B cell (primary cell): ENCODE results near the gene NTHL1. TPM values are rescaled to one million over a fixed set of nuclear protein-coding genes. Genes with fewer than 3 reads are reported as not detected.

Experiments used
- ATAC-seq: fragments of 200-7000 bp; cut with Tn5 transposase; one replicate; pipeline ENCODE4 v1.10.0; 2021; ENCODE audit warnings: low read depth, mild to moderate bottlenecking, moderate number of reproducible peaks, moderate library complexity
- CTCF ChIA-PET: fragments of 350-600 bp; sonication (Branson Sonifier 250); formaldehyde crosslinking; loops from one replicate; lab custom pipeline; 2021; ENCODE audit warnings: antibody characterized with exemption, inconsistent platforms; lab: Charles Lee
- POLR2A ChIA-PET: fragments of 350-600 bp; sonication (Branson Sonifier 250); formaldehyde crosslinking; loops from one replicate; lab custom pipeline; 2021; ENCODE audit warnings: antibody characterized with exemption; lab: Charles Lee
- DNase-seq: peaks from one replicate; pipeline ENCODE4 v3.0.0; 2013
- H2AFZ ChIP-seq: 2 replicates; pipeline ENCODE4 v1.6.1; 2012; ENCODE audit warnings: mild to moderate bottlenecking, low read depth, low read length; ENCODE audit not compliant: insufficient read depth, poor library complexity, severe bottlenecking
- H3K27ac ChIP-seq, 2 donors: 1 replicate in 1 of 2; 2 replicates in 1 of 2; pipeline ENCODE4 v1.5.1; 2012 to 2013; ENCODE audit warnings: low read length in 2 of 2, mild to moderate bottlenecking in 2 of 2, moderate library complexity in 1 of 2
- H3K27me3 ChIP-seq, 4 experiments: fragments of 200-600 bp in 1 of 4; sonication (generic) in 1 of 4; replicated peaks in 1 of 4; 1 replicate in 2 of 4; 2 replicates in 2 of 4; pipeline versions ENCODE4 v1.6.1 to v1.7.0; 2013 to 2016; ENCODE audit warnings: low read length in 3 of 4, mild to moderate bottlenecking in 2 of 4, mixed read lengths in 1 of 4, moderate library complexity in 1 of 4; ENCODE audit not compliant: insufficient read depth in 4 of 4, control insufficient read depth in 3 of 4; ENCODE audit errors: control extremely low read depth in 1 of 4
- H3K36me3 ChIP-seq, 2 experiments: replicated peaks in 1 of 2; 1 replicate in 1 of 2; 2 replicates in 1 of 2; pipeline versions ENCODE4 v1.6.1 to v1.7.1; 2013; ENCODE audit warnings: low read length in 1 of 2; ENCODE audit not compliant: insufficient read depth in 2 of 2, control insufficient read depth in 1 of 2; ENCODE audit errors: control extremely low read depth in 1 of 2, extremely low read depth in 1 of 2
- H3K4me1 ChIP-seq, 2 donors: fragments of 200-600 bp in 1 of 2; sonication (generic) in 1 of 2; 1 replicate in 1 of 2; 2 replicates in 1 of 2; pipeline versions ENCODE4 v1.5.1 to v1.6.1; 2013 to 2017; ENCODE audit warnings: low read length in 2 of 2; ENCODE audit not compliant: control insufficient read depth in 2 of 2, insufficient read depth in 2 of 2
- H3K4me2 ChIP-seq: replicated peaks from 2 replicates; pipeline ENCODE3; 2012; ENCODE audit warnings: mild to moderate bottlenecking, low read depth, low read length; ENCODE audit not compliant: poor library complexity, severe bottlenecking
- H3K4me3 ChIP-seq, 5 experiments: fragments of 200-600 bp in 1 of 5; sonication (generic) in 1 of 5; 1 replicate in 3 of 5; 2 replicates in 2 of 5; pipeline versions ENCODE4 v1.5.1 to v1.7.0; 2011 to 2016; ENCODE audit warnings: low read length in 4 of 5, mild to moderate bottlenecking in 4 of 5, low read depth in 2 of 5, control low read depth in 1 of 5, moderate library complexity in 1 of 5; ENCODE audit not compliant: insufficient read depth in 1 of 5; ENCODE audit errors: control extremely low read depth in 1 of 5, extremely low read depth in 1 of 5
- H3K79me2 ChIP-seq: fragments of 200-600 bp; sonication (generic); one replicate; pipeline ENCODE4 v1.6.0; 2016; ENCODE audit warnings: low read length; ENCODE audit not compliant: control insufficient read depth, insufficient read depth
- H3K9ac ChIP-seq: fragments of 200-600 bp; sonication (generic); 2 replicates; pipeline ENCODE4 v1.6.1; 2017; ENCODE audit warnings: mild to moderate bottlenecking, low read length, moderate library complexity
- H3K9me3 ChIP-seq, 3 donors: one replicate each; pipeline versions ENCODE4 v1.6.1 to v1.7.1; 2013; ENCODE audit warnings: low read length in 2 of 3; ENCODE audit not compliant: control insufficient read depth in 2 of 3, insufficient read depth in 1 of 3; ENCODE audit errors: control extremely low read depth in 1 of 3
- H4K20me1 ChIP-seq: 2 replicates; pipeline ENCODE4 v1.6.0; 2012; ENCODE audit warnings: mild to moderate bottlenecking, low read length; ENCODE audit not compliant: insufficient read depth, control insufficient read depth, poor library complexity, severe bottlenecking
- H3K27ac Mint-ChIP-seq: one replicate; pipeline ENCODE4 v1.8.0; 2021; ENCODE audit warnings: mixed read lengths
- H3K27me3 Mint-ChIP-seq: one replicate; pipeline ENCODE4 v1.8.0; 2021; ENCODE audit warnings: mixed read lengths
- H3K4me1 Mint-ChIP-seq: one replicate; pipeline ENCODE4 v1.8.0; 2021; ENCODE audit warnings: mixed read lengths
- H3K4me3 Mint-ChIP-seq: one replicate; pipeline ENCODE4 v1.8.0; 2021; ENCODE audit warnings: mixed read lengths
- H3K9me3 Mint-ChIP-seq: one replicate; pipeline ENCODE4 v1.8.0; 2022; ENCODE audit warnings: mixed read lengths; ENCODE audit not compliant: insufficient read depth
- CTCF ChIP-seq: fragments of 200-600 bp; IDR thresholded peaks from one replicate; pipeline ENCODE4 v1.8.0; 2022; ENCODE audit warnings: antibody characterized with exemption, mild to moderate bottlenecking
- EZH2 ChIP-seq: IDR thresholded peaks from 2 replicates; pipeline ENCODE4 v1.6.1; 2012; ENCODE audit warnings: borderline replicate concordance, low read depth, mild to moderate bottlenecking, moderate library complexity, low read length; ENCODE audit not compliant: insufficient read depth, poor library complexity, severe bottlenecking
- WGBS: methylation state at CpG from one replicate; pipeline ENCODE4 v1.1.5; 2013; ENCODE audit warnings: missing lambda C conversion rate; ENCODE audit not compliant: insufficient coverage; 5-methylcytosine and 5-hydroxymethylcytosine counted together
- intact Hi-C: fragments of 100-400 bp; cut with micrococcal nuclease; formaldehyde crosslinking; loops from one replicate; pipeline ENCODE4 v1.10.0; 2022
- polyA plus RNA-seq: library from polyadenylated mRNA; depleted of rRNA; stranded (reverse); fragments of >200 nt; gene quantifications from 2 replicates; pipeline ENCODE4 v1.2.3, GENCODE V29; 2012
- total RNA-seq, 2 donors: library from RNA; stranded (reverse); fragments of 120-200 nt in 1 of 2; gene quantifications; 1 replicate in 1 of 2; 2 replicates in 1 of 2; pipeline versions ENCODE4 v1.2.3 to v1.2.4, GENCODE V29; 2013 to 2022

The NTHL1 gene
- total and polyA plus RNA-seq, 2 donors (not counting 1 experiment from before 2014, with no cell fraction given) = 17.5 to 27.6 TPM

DNA sequence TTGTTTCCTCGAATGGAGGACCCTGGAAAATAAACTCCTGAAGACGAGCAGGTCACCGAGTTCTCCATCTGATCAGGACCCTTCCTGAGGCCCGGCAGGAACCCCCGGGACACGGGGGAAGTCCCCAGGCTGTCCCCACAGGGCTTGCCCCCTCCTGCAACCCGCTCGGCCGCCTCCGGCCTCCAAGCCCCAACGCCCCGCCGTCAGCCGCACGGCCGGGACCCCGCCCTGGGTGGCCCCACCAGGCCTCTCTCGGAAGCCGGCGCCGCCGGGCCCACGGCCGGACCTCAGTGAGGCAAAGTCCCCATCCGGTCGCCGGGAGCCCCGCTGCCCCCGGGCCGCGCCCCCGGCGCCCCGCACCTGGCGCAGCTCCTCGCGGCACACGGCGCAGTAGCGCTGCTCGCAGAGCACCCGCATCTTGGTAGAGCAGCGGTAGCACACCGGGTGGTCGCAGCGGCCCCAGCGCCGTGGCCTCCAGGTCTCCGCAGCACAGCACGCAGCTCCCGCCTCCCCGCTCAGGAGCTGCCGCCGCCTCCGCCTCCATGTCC, 38.4 kb downstream of the NTHL1 start:
- Histone ChIP-seq H3K4me2 (peak overlapping the region; percentile 77), H2AFZ (peak overlapping the region; percentile 51), H3K9ac (peak overlapping the region; percentile 63), H3K27ac (peak overlapping the region in 1 of 2 donors; percentile 77), H3K9me3 (no peaks in the 10 kb centered on the region), H3K79me2 (peaks cover 58% of the 10 kb centered on the region), H3K27me3 (no peaks in the 10 kb centered on the region), H3K4me3 (peak overlapping the region; percentile 17 to 67 (median 54)), H3K4me1 (peaks cover 38 to 48% of the 10 kb centered on the region in 2 donors), H3K36me3 (peaks cover 0 to 6% of the 10 kb centered on the region in 2 experiments), H4K20me1 (peaks cover 50% of the 10 kb centered on the region)
- peak overlapping the region; percentile 82 for H3K4me3 Mint-ChIP-seq
- POLR2A ChIA-PET = interaction anchor here (1.1 to 1.5 kb wide), 3 partner anchors 18 to 146 kb away, joined by 3 to 5 read pairs (median 4); partner anchors contain the start of genes RPS2 and TRAF7
- peak; percentile 4 for ATAC-seq
- WGBS = under 1% methylated on average over 55 of the region's 55 CpGs
- H3K27ac Mint-ChIP-seq = peak overlapping the region; percentile 68
- peaks cover 43% of the 10 kb centered on the region for H3K4me1 Mint-ChIP-seq
- intact Hi-C loops = loop anchor here (1.0 to 2.0 kb wide), 7 partner anchors 14 to 146 kb away; partner anchors contain the start of genes GFER, NDUFB10, NTHL1 and RPS2
- DNase-seq = no peak
- H3K27me3 Mint-ChIP-seq = no peaks in the 10 kb centered on the region
- CTCF ChIA-PET = interaction anchor here (1.1 kb wide), 1 partner anchor 51 kb away, joined by 3 read pairs; no protein-coding TSS in a partner anchor
- no peaks in the 10 kb centered on the region for H3K9me3 Mint-ChIP-seq
- TF ChIP-seq EZH2 (no peak), CTCF (no peak)
